ENCODE measurements around the gene ZFP91.

The ZFP91 gene

GRCh38 chr11:58654908-58655296 is 76.0 kb downstream of the ZFP91 start:
- no peak for DNase-seq (ENCODE audit: insufficient read length, low spot score)
- peak; percentile 80 for FAIRE-seq

- FAIRE-seq (no peak), DNase-seq (ENCODE audit: insufficient read length, low spot score) (no peak)
Observed at GRCh38 chr11:58656348-58656747, 77.5 kb downstream of the ZFP91 start.

GRCh38 chr11:58658623-58659022 is 79.8 kb downstream of the ZFP91 start:
- FAIRE-seq = no peak

GRCh38 chr11:58659404-58659803 is 80.5 kb downstream of the ZFP91 start:
- FAIRE-seq (no peak), DNase-seq (ENCODE audit: insufficient read length, low spot score) (no peak)

More at GRCh38 chr11:58658623-58659022, 79.8 kb downstream of the ZFP91 start:
- no peak for DNase-seq (ENCODE audit: insufficient read length, low spot score)

- FAIRE-seq (no peak), DNase-seq (ENCODE audit: insufficient read length, low spot score) (no peak)
Observed at GRCh38 chr11:58659910-58660570, 81.2 kb downstream of the ZFP91 start.

All from GM19239 (cell line).